SK-N-SH treated with all-trans-retinoic acid at 6 μM for 48 hours (cell line): ENCODE data around the gene C15orf62.

Experiments
- ATAC-seq: fragments of 200-7000 bp; cut with Tn5 transposase; 3 replicates; pipeline ENCODE4 v1.9.1; 2020; ENCODE audit warnings: mild to moderate bottlenecking, moderate library complexity
- ARNTL ChIP-seq: fragments of 450-650 bp; formaldehyde crosslinking; IDR thresholded peaks from 2 replicates; pipeline ENCODE4 v1.5.0; 2020; ENCODE audit warnings: low read depth, mild to moderate bottlenecking, moderate library complexity, borderline replicate concordance
- BACH2 ChIP-seq: fragments of 250-450 bp; sonication (Bioruptor Pico); IDR thresholded peaks from 2 replicates; pipeline ENCODE4 v1.9.0; 2021; ENCODE audit warnings: mild to moderate bottlenecking, borderline replicate concordance
- CREB5 ChIP-seq: fragments of 250-450 bp; sonication (Bioruptor Pico); IDR thresholded peaks from 2 replicates; pipeline ENCODE4 v1.5.1; 2020; ENCODE audit warnings: low read depth, mild to moderate bottlenecking, moderate library complexity
- CSDC2 ChIP-seq: fragments of 250-450 bp; sonication (Bioruptor Pico); IDR thresholded peaks from 2 replicates; pipeline ENCODE4 v1.5.0; 2020; ENCODE audit warnings: mild to moderate bottlenecking, moderate library complexity
- CSRNP3 ChIP-seq: fragments of 250-450 bp; sonication (Bioruptor Pico); IDR thresholded peaks from 2 replicates; pipeline ENCODE4 v1.5.1; 2021; ENCODE audit warnings: mild to moderate bottlenecking, moderate library complexity
- ESRRG ChIP-seq: fragments of 250-450 bp; sonication (Bioruptor Pico); IDR thresholded peaks from 2 replicates; pipeline ENCODE4 v1.6.1; 2021; ENCODE audit warnings: mild to moderate bottlenecking
- GLIS3 ChIP-seq: fragments of 250-450 bp; sonication (Bioruptor Pico); IDR thresholded peaks from 2 replicates; pipeline ENCODE4 v1.5.0; 2020; ENCODE audit warnings: mild to moderate bottlenecking, moderate library complexity
- ISL1 ChIP-seq: fragments of 250-450 bp; sonication (Bioruptor Pico); IDR thresholded peaks from 2 replicates; pipeline ENCODE4 v2.1.2; 2022; ENCODE audit warnings: mild to moderate bottlenecking, moderate library complexity
- OSR1 ChIP-seq: fragments of 250-450 bp; sonication (Bioruptor Pico); IDR thresholded peaks from 2 replicates; pipeline ENCODE4 v1.8.0; 2022; ENCODE audit warnings: moderate library complexity, mild to moderate bottlenecking, inconsistent platforms
- PATZ1 ChIP-seq: fragments of 250-450 bp; sonication (Bioruptor Pico); IDR thresholded peaks from 2 replicates; pipeline ENCODE4 v1.8.0; 2020; ENCODE audit warnings: mild to moderate bottlenecking, moderate library complexity, borderline replicate concordance
- POU6F1 ChIP-seq: fragments of 250-450 bp; sonication (Bioruptor Pico); IDR thresholded peaks from 2 replicates; pipeline ENCODE4 v1.8.0; 2021; ENCODE audit warnings: low read depth, mild to moderate bottlenecking, moderate library complexity, borderline replicate concordance
- PPARA ChIP-seq: fragments of 250-450 bp; sonication (Bioruptor Pico); IDR thresholded peaks from 2 replicates; pipeline ENCODE4 v1.5.0; 2020; ENCODE audit warnings: mild to moderate bottlenecking, borderline replicate concordance
- RARB ChIP-seq: fragments of 250-450 bp; sonication (Bioruptor Pico); IDR thresholded peaks from 2 replicates; pipeline ENCODE4 v1.8.0; 2021; ENCODE audit warnings: mild to moderate bottlenecking, moderate library complexity
- TCF4 ChIP-seq: fragments of 250-450 bp; sonication (Bioruptor Pico); IDR thresholded peaks from 2 replicates; pipeline ENCODE4 v1.8.0; 2021; ENCODE audit warnings: mild to moderate bottlenecking, moderate library complexity, borderline replicate concordance
- TOX ChIP-seq: fragments of 250-450 bp; sonication (Bioruptor Pico); IDR thresholded peaks from 2 replicates; pipeline ENCODE4 v1.8.0; 2021; ENCODE audit warnings: mild to moderate bottlenecking, moderate library complexity, borderline replicate concordance
- ZC3H10 ChIP-seq: fragments of 250-450 bp; sonication (Bioruptor Pico); IDR thresholded peaks from 2 replicates; pipeline ENCODE4 v1.5.1; 2021; ENCODE audit warnings: mild to moderate bottlenecking, moderate library complexity
- ZFP30 ChIP-seq: fragments of 450-650 bp; formaldehyde crosslinking; IDR thresholded peaks from 2 replicates; pipeline ENCODE4 v1.5.0; 2022; ENCODE audit warnings: mild to moderate bottlenecking, moderate library complexity
- ZNF565 ChIP-seq: fragments of 450-650 bp; formaldehyde crosslinking; conservative IDR thresholded peaks from 2 replicates; pipeline ENCODE4 v1.5.0; 2020; ENCODE audit warnings: low read depth, mild to moderate bottlenecking, moderate library complexity
- ZNF70 ChIP-seq: fragments of 450-650 bp; formaldehyde crosslinking; IDR thresholded peaks from 2 replicates; pipeline ENCODE4 v1.5.0; 2020; ENCODE audit warnings: mild to moderate bottlenecking, moderate library complexity
- ZNF8 ChIP-seq: fragments of 450-650 bp; formaldehyde crosslinking; IDR thresholded peaks from 2 replicates; pipeline ENCODE4 v1.5.0; 2020; ENCODE audit warnings: mild to moderate bottlenecking, moderate library complexity

Gene C15orf62

GRCh38 chr15:40731034-40731433 lies 38.7 kb upstream of the C15orf62 start:
- no peak for ATAC-seq
- TF ChIP-seq ZC3H10 (no peak), ESRRG (CRISPR knock-in tag) (no peak), OSR1 (no peak), ZFP30 (CRISPR knock-in tag) (no peak), ARNTL (CRISPR knock-in tag) (no peak)

GRCh38 chr15:40736575-40736974 lies 33.2 kb upstream of the C15orf62 start:
- TF ChIP-seq ZNF70 (CRISPR knock-in tag) (no peak), ARNTL (CRISPR knock-in tag) (no peak), TOX (CRISPR knock-in tag) (no peak), TCF4 (CRISPR knock-in tag) (no peak), CSDC2 (CRISPR knock-in tag) (no peak)
- TF ChIP-seq, all 23 proteins: peak for 0
- no peak for ATAC-seq

GRCh38 chr15:40737048-40737447 lies 32.7 kb upstream of the C15orf62 start:
- TF ChIP-seq TOX (CRISPR knock-in tag) = no peak
- TF ChIP-seq TCF4 (CRISPR knock-in tag) = no peak
- TF ChIP-seq ZNF8 (CRISPR knock-in tag) = no peak
- no peak for TF ChIP-seq ESRRG (CRISPR knock-in tag)
- no peak for TF ChIP-seq ISL1
- TF ChIP-seq ZC3H10 = no peak
- TF ChIP-seq CREB5 (CRISPR knock-in tag) = no peak
- TF ChIP-seq RARB (CRISPR knock-in tag) = no peak
- TF ChIP-seq BACH2 (CRISPR knock-in tag) = no peak
- ATAC-seq = no peak

GRCh38 chr15:40739047-40739446 lies 30.7 kb upstream of the C15orf62 start:
- TF ChIP-seq ZNF8 (CRISPR knock-in tag) (no peak), PPARA (CRISPR knock-in tag) (no peak), CREB5 (CRISPR knock-in tag) (no peak), TOX (CRISPR knock-in tag) (no peak), ZNF70 (CRISPR knock-in tag) (no peak), TCF4 (CRISPR knock-in tag) (no peak), OSR1 (no peak), POU6F1 (CRISPR knock-in tag) (no peak), CSDC2 (CRISPR knock-in tag) (no peak), ZC3H10 (no peak), ISL1 (no peak), BACH2 (CRISPR knock-in tag) (no peak), GLIS3 (CRISPR knock-in tag) (no peak), ZNF565 (CRISPR knock-in tag) (no peak), ESRRG (CRISPR knock-in tag) (no peak), RARB (CRISPR knock-in tag) (no peak), CSRNP3 (no peak), ZFP30 (CRISPR knock-in tag) (no peak)
- no peak for ATAC-seq

- TF ChIP-seq ZNF565 (CRISPR knock-in tag) (no peak), PATZ1 (CRISPR knock-in tag) (no peak), TCF4 (CRISPR knock-in tag) (no peak), RARB (CRISPR knock-in tag) (no peak), ZC3H10 (no peak), POU6F1 (CRISPR knock-in tag) (no peak), CSDC2 (CRISPR knock-in tag) (no peak), ZNF70 (CRISPR knock-in tag) (no peak), ISL1 (no peak)
- TF ChIP-seq, all 23 proteins: peak for 0
- ATAC-seq = no peak; the same call in 2 of the 3 replicates
Observed at GRCh38 chr15:40739854-40740253, 29.9 kb upstream of the C15orf62 start.
